ENCODE measurements around the gene SULT1A1.
A peak's percentile ranks its signal among the peaks of the same experiment; 100 is the strongest.
"Not testable (repeated sequence)": the region's sequence is repeated elsewhere in the genome, so short reads cannot be mapped to it uniquely, and the experiment has no call there.

The SULT1A1 gene

GRCh38 chr16:28602529-28602928 is 7.3 kb downstream of the SULT1A1 start:
- peaks cover 5% of the 10 kb centered on the region for H3K27me3 Mint-ChIP-seq
- intact Hi-C loops (cut with micrococcal nuclease): no loop called here
- H3K27ac Mint-ChIP-seq: no peak overlapping the region
- no peak overlapping the region for H3K4me3 Mint-ChIP-seq
- H3K36me3 Mint-ChIP-seq (ENCODE audit: low read depth): peaks cover 40% of the 10 kb centered on the region
- peaks cover 7% of the 10 kb centered on the region for H3K4me1 Mint-ChIP-seq (ENCODE audit: low read depth)
- no peaks in the 10 kb centered on the region for H3K9me3 Mint-ChIP-seq

GRCh38 chr16:28602062-28602461 is 7.8 kb downstream of the SULT1A1 start:
- H3K9me3 Mint-ChIP-seq; intact Hi-C loops (cut with micrococcal nuclease); H3K4me3 Mint-ChIP-seq; H3K27me3 Mint-ChIP-seq; H3K27ac Mint-ChIP-seq: not testable (repeated sequence)
- Mint-ChIP-seq H3K4me1 (ENCODE audit: low read depth) (peaks cover 11% of the 10 kb centered on the region), H3K36me3 (ENCODE audit: low read depth) (peaks cover 36% of the 10 kb centered on the region)

- H3K27ac Mint-ChIP-seq; intact Hi-C loops (cut with micrococcal nuclease); H3K4me3 Mint-ChIP-seq; H3K9me3 Mint-ChIP-seq; H3K27me3 Mint-ChIP-seq: not testable (repeated sequence)
- Mint-ChIP-seq H3K36me3 (ENCODE audit: low read depth) (peaks cover 31% of the 10 kb centered on the region), H3K4me1 (ENCODE audit: low read depth) (peaks cover 16% of the 10 kb centered on the region)
Observed at GRCh38 chr16:28601589-28601988, 8.3 kb downstream of the SULT1A1 start.

GRCh38 chr16:28600965-28601364 is 8.9 kb downstream of the SULT1A1 start:
- H3K27ac Mint-ChIP-seq; H3K4me3 Mint-ChIP-seq; H3K9me3 Mint-ChIP-seq; intact Hi-C loops (cut with micrococcal nuclease); H3K27me3 Mint-ChIP-seq: not testable (repeated sequence)
- H3K36me3 Mint-ChIP-seq (ENCODE audit: low read depth): peaks cover 25% of the 10 kb centered on the region
- peaks cover 22% of the 10 kb centered on the region for H3K4me1 Mint-ChIP-seq (ENCODE audit: low read depth)

GRCh38 chr16:28599377-28600285 is 10.2 kb downstream of the SULT1A1 start:
- intact Hi-C loops (cut with micrococcal nuclease); H3K4me3 Mint-ChIP-seq; H3K9me3 Mint-ChIP-seq; H3K27ac Mint-ChIP-seq; H3K27me3 Mint-ChIP-seq: not testable (repeated sequence)
- Mint-ChIP-seq H3K4me1 (ENCODE audit: low read depth) (peaks cover 23% of the 10 kb centered on the region), H3K36me3 (ENCODE audit: low read depth) (peaks cover 11% of the 10 kb centered on the region)

GRCh38 chr16:28597692-28598261 is 12.1 kb downstream of the SULT1A1 start:
- intact Hi-C loops (cut with micrococcal nuclease): no loop called here
- Mint-ChIP-seq H3K36me3 (ENCODE audit: low read depth) (peaks cover 4% of the 10 kb centered on the region), H3K27ac (peak overlapping the region; percentile 62), H3K9me3 (no peaks in the 10 kb centered on the region), H3K4me1 (ENCODE audit: low read depth) (peaks cover 23% of the 10 kb centered on the region), H3K4me3 (no peak overlapping the region), H3K27me3 (peaks cover 7% of the 10 kb centered on the region)

GRCh38 chr16:28596840-28597691 is 12.8 kb downstream of the SULT1A1 start, which contains the start of gene SULT1A2:
SULT1A2 (minus strand) TSS chr16:28597050; CDS start chr16:28595930, 1,120 bp downstream.
- intact Hi-C loops (cut with micrococcal nuclease): no loop called here
- Mint-ChIP-seq H3K36me3 (ENCODE audit: low read depth) (peaks cover 11% of the 10 kb centered on the region), H3K27me3 (peaks cover 7% of the 10 kb centered on the region), H3K4me3 (no peak within 1 kb of the TSS), H3K27ac (peak within 1 kb of the TSS; percentile 62), H3K9me3 (no peaks in the 10 kb centered on the region), H3K4me1 (ENCODE audit: low read depth) (peaks cover 23% of the 10 kb centered on the region)

GRCh38 chr16:28596115-28596630 is 13.7 kb downstream of the SULT1A1 start:
- Mint-ChIP-seq H3K36me3 (ENCODE audit: low read depth) (peaks cover 20% of the 10 kb centered on the region), H3K27ac (no peak overlapping the region), H3K4me1 (ENCODE audit: low read depth) (peaks cover 23% of the 10 kb centered on the region), H3K27me3 (peaks cover 4% of the 10 kb centered on the region), H3K9me3 (no peaks in the 10 kb centered on the region), H3K4me3 (no peak overlapping the region)
- intact Hi-C loops (cut with micrococcal nuclease): no loop called here

GRCh38 chr16:28595451-28595850 is 14.4 kb downstream of the SULT1A1 start:
- H3K27me3 Mint-ChIP-seq; H3K27ac Mint-ChIP-seq; H3K4me3 Mint-ChIP-seq; H3K9me3 Mint-ChIP-seq; intact Hi-C loops (cut with micrococcal nuclease): not testable (repeated sequence)
- Mint-ChIP-seq H3K36me3 (ENCODE audit: low read depth) (peaks cover 27% of the 10 kb centered on the region), H3K4me1 (ENCODE audit: low read depth) (peaks cover 23% of the 10 kb centered on the region)

GRCh38 chr16:28592979-28593553 is 16.8 kb downstream of the SULT1A1 start:
- intact Hi-C loops (cut with micrococcal nuclease): no loop called here
- Mint-ChIP-seq H3K9me3 (no peaks in the 10 kb centered on the region), H3K27me3 (peaks cover 4% of the 10 kb centered on the region), H3K36me3 (ENCODE audit: low read depth) (peaks cover 51% of the 10 kb centered on the region), H3K4me1 (ENCODE audit: low read depth) (peaks cover 21% of the 10 kb centered on the region), H3K27ac (no peak overlapping the region), H3K4me3 (no peak overlapping the region)

- peaks cover 16% of the 10 kb centered on the region for H3K4me1 Mint-ChIP-seq (ENCODE audit: low read depth)
Observed at GRCh38 chr16:28592511-28592910, 17.3 kb downstream of the SULT1A1 start.

GRCh38 chr16:28591355-28591754 is 18.5 kb downstream of the SULT1A1 start:
- Mint-ChIP-seq H3K36me3 (ENCODE audit: low read depth) (peaks cover 66% of the 10 kb centered on the region), H3K27ac (no peak overlapping the region), H3K9me3 (no peaks in the 10 kb centered on the region), H3K4me1 (ENCODE audit: low read depth) (peaks cover 4% of the 10 kb centered on the region), H3K27me3 (peaks cover 2% of the 10 kb centered on the region), H3K4me3 (no peak overlapping the region)
- intact Hi-C loops (cut with micrococcal nuclease): no loop called here

More at GRCh38 chr16:28592511-28592910, 17.3 kb downstream of the SULT1A1 start:
- Mint-ChIP-seq H3K9me3 (no peaks in the 10 kb centered on the region), H3K36me3 (ENCODE audit: low read depth) (peaks cover 55% of the 10 kb centered on the region), H3K4me3 (no peak overlapping the region), H3K27ac (no peak overlapping the region), H3K27me3 (peaks cover 2% of the 10 kb centered on the region)
- intact Hi-C loops (cut with micrococcal nuclease): no loop called here
